OCI-LY1 (cell line): Measurements from ENCODE around the gene OR5AU1.

ENCODE experiments used
- H2AFZ ChIP-seq: fragments of 200-600 bp; sonication (generic), shearing (Covaris generic); 2 replicates; pipeline ENCODE4 v1.6.0; 2014; ENCODE audit warnings: antibody characterized with exemption, mild to moderate bottlenecking, low read length
- H3F3A ChIP-seq: fragments of 200-600 bp; sonication (generic), shearing (Covaris generic); 2 replicates; pipeline ENCODE4 v1.6.0; 2014; ENCODE audit warnings: mild to moderate bottlenecking, antibody characterized with exemption, low read length, moderate library complexity; ENCODE audit not compliant: insufficient read depth
- H3K27ac ChIP-seq: fragments of 200-600 bp; sonication (generic); 2 replicates; pipeline ENCODE4 v1.5.1; 2014; ENCODE audit warnings: low read length, mixed run types, mild to moderate bottlenecking, low read depth; ENCODE audit not compliant: poor library complexity, severe bottlenecking
- H3K27me3 ChIP-seq: fragments of 200-600 bp; sonication (generic); 2 replicates; pipeline ENCODE4 v1.6.0; 2014; ENCODE audit warnings: antibody characterized with exemption, mild to moderate bottlenecking, low read length, moderate library complexity; ENCODE audit not compliant: insufficient read depth
- H3K36me3 ChIP-seq: fragments of 200-600 bp; sonication (generic); 2 replicates; pipeline ENCODE4 v1.6.1; 2014; ENCODE audit warnings: mild to moderate bottlenecking, antibody characterized with exemption, low read length, moderate library complexity, mixed read lengths; ENCODE audit not compliant: insufficient read depth
- H3K4me1 ChIP-seq: fragments of 200-600 bp; sonication (generic); 2 replicates; pipeline ENCODE4 v1.5.1; 2014; ENCODE audit warnings: mild to moderate bottlenecking, low read length, moderate library complexity; ENCODE audit not compliant: insufficient read depth, severe bottlenecking
- H3K4me2 ChIP-seq: fragments of 200-600 bp; sonication (generic), shearing (Covaris generic); 2 replicates; pipeline ENCODE4 v1.6.1; 2014; ENCODE audit warnings: low read length
- H3K4me3 ChIP-seq: fragments of 200-600 bp; sonication (generic); 2 replicates; pipeline ENCODE4 v1.5.1; 2014; ENCODE audit warnings: low read length, low read depth, mild to moderate bottlenecking, mixed read lengths; ENCODE audit not compliant: poor library complexity, severe bottlenecking
- H3K79me2 ChIP-seq: fragments of 200-600 bp; shearing (Covaris generic); 2 replicates; pipeline ENCODE4 v1.6.1; 2016; ENCODE audit warnings: mixed run types, low read length, mixed read lengths; ENCODE audit not compliant: insufficient read depth
- H3K9ac ChIP-seq: fragments of 200-600 bp; sonication (generic), shearing (Covaris generic); 2 replicates; pipeline ENCODE4 v1.6.1; 2014; ENCODE audit warnings: mild to moderate bottlenecking, low read length, mixed read lengths
- H3K9me2 ChIP-seq: fragments of 200-600 bp; sonication (generic), shearing (Covaris generic); 2 replicates; pipeline ENCODE4 v1.6.1; 2014; ENCODE audit warnings: low read depth, mild to moderate bottlenecking, low read length, mixed read lengths
- H3K9me3 ChIP-seq: fragments of 200-600 bp; shearing (Covaris generic); 2 replicates; pipeline ENCODE4 v1.6.1; 2014; ENCODE audit warnings: low read length, mixed read lengths
- H4K20me1 ChIP-seq: fragments of 200-600 bp; sonication (generic), shearing (Covaris generic); 2 replicates; pipeline ENCODE4 v1.6.0; 2016; ENCODE audit warnings: mild to moderate bottlenecking, low read length; ENCODE audit not compliant: insufficient read depth
- EZH2 ChIP-seq: fragments of 200-600 bp; sonication (generic), shearing (Covaris generic); IDR thresholded peaks from 2 replicates; pipeline ENCODE4 v1.8.0; 2017; ENCODE audit warnings: borderline replicate concordance, mixed run types, mild to moderate bottlenecking, antibody characterized with exemption, low read length, moderate library complexity, mixed read lengths
- TF ChIP-seq, protein P1 (sequence below): fragments of 200-600 bp; sonication (generic), shearing (Covaris generic); IDR thresholded peaks from 2 replicates; pipeline ENCODE4 v1.5.1; 2017; ENCODE audit warnings: mild to moderate bottlenecking, antibody characterized with exemption, low read length, moderate library complexity, mixed read lengths

Gene OR5AU1

DNA sequence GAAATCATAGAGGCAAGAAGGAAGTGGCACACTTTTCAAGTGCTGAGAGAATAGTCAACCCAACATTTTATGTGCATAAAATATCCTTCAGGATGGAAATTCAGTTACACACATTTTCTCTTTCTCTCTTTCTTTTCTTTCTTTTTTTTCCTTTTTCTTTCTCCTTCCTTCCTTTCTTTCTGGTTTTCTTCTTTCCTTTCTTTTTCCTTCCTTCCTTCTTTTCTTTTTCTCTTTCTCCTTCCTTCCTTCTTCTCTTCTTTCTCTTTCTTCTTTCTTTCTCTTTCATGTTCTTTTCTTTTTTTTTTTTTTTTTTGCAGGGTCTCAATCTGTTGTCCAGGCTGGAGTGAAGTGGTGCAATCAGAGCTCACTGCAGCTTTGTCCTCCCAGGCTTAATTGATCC lies 38.7 kb upstream of the OR5AU1 start:
- Histone ChIP-seq H3K9ac (no peak overlapping the region), H4K20me1 (no peaks in the 10 kb centered on the region; the same call in 1 of the 2 replicates), H3K9me3 (no peaks in the 10 kb centered on the region), H3K79me2 (no peaks in the 10 kb centered on the region), H3F3A (no peaks in the 10 kb centered on the region), H3K4me3 (no peak overlapping the region), H3K4me2 (no peak overlapping the region), H3K9me2 (no peaks in the 10 kb centered on the region), H3K27me3 (peaks cover 4% of the 10 kb centered on the region; the same call in 1 of the 2 replicates), H3K27ac (no peak overlapping the region), H3K4me1 (peaks cover 10% of the 10 kb centered on the region), H3K36me3 (no peaks in the 10 kb centered on the region), H2AFZ (no peak overlapping the region)
- no peak for TF ChIP-seq EZH2
- TF ChIP-seq, protein P1, sequence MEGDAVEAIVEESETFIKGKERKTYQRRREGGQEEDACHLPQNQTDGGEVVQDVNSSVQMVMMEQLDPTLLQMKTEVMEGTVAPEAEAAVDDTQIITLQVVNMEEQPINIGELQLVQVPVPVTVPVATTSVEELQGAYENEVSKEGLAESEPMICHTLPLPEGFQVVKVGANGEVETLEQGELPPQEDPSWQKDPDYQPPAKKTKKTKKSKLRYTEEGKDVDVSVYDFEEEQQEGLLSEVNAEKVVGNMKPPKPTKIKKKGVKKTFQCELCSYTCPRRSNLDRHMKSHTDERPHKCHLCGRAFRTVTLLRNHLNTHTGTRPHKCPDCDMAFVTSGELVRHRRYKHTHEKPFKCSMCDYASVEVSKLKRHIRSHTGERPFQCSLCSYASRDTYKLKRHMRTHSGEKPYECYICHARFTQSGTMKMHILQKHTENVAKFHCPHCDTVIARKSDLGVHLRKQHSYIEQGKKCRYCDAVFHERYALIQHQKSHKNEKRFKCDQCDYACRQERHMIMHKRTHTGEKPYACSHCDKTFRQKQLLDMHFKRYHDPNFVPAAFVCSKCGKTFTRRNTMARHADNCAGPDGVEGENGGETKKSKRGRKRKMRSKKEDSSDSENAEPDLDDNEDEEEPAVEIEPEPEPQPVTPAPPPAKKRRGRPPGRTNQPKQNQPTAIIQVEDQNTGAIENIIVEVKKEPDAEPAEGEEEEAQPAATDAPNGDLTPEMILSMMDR = no peak

DNA sequence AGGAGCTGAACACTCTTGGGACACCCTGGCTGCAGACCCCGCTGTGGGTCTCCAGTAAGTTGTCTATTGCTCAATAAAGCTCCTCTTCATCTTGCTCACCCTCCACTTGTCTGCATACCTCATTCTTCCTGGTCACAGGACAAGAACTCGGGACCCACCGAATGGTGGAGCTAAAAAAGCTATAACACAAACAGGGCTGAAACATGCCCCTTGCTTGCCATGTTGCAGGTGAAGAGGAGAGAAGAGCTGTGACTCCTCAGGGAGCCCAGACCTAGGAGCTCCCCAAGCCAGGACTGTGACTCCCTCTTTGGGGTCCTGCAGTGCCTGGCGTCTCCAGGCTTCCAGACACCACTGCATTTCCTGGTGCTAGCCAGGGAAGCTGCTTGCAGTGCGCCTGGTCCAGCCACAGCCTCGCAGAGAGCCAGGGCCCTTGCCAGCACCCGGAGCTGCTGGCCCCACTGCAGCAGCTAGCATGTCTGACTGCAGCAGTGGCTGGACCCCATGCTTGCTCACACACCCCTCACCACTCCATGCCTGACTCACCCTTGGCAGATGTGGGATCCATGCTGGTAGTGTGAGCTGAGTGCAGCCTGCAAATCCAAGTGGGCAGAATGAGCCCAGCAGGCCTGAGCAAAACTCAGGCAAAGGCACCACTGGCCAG lies 37.1 kb upstream of the OR5AU1 start:
- H3K9me2 ChIP-seq = no peaks in the 10 kb centered on the region
- H4K20me1 ChIP-seq = no peaks in the 10 kb centered on the region
- H3K4me2 ChIP-seq = no peak overlapping the region
- peaks cover 10% of the 10 kb centered on the region for H3K4me1 ChIP-seq
- H3K4me3 ChIP-seq = no peak overlapping the region
- no peaks in the 10 kb centered on the region for H3F3A ChIP-seq
- TF ChIP-seq, protein P1 = no peak
- TF ChIP-seq EZH2 = no peak
- H3K9me3 ChIP-seq = no peaks in the 10 kb centered on the region
- H3K79me2 ChIP-seq = no peaks in the 10 kb centered on the region
- H3K27me3 ChIP-seq = peaks cover 4% of the 10 kb centered on the region; the same call in 1 of the 2 replicates
- H2AFZ ChIP-seq = no peak overlapping the region
- H3K27ac ChIP-seq = no peak overlapping the region
- no peaks in the 10 kb centered on the region for H3K36me3 ChIP-seq
- no peak overlapping the region for H3K9ac ChIP-seq

DNA sequence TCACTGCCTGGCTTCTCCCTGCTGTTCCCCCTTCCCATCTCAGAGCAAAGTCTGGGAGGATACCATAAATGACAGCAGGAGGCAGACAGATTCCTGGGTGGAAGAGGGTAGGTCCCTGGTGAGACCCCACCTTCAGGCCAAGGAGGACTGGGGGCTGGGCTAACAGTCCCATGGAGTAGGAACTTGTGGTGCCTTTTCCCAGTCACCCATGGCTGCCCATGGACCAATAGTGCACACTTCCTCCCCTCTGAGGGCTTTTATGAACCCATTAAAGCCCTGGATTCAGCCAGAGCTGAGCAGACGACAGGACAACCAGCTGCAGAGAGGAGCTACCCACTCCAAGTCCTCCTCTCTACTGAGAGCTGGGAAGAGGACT lies 36.6 kb upstream of the OR5AU1 start:
- Histone ChIP-seq H3K36me3 (no peaks in the 10 kb centered on the region), H3K9ac (no peak overlapping the region), H3K9me3 (no peaks in the 10 kb centered on the region), H3K9me2 (no peaks in the 10 kb centered on the region), H3K4me2 (peak overlapping the region; percentile 51; the same call in 1 of the 2 replicates), H3K4me3 (peak overlapping the region; percentile 39), H3F3A (no peaks in the 10 kb centered on the region), H2AFZ (no peak overlapping the region), H3K4me1 (peaks cover 10% of the 10 kb centered on the region), H3K27ac (no peak overlapping the region), H4K20me1 (no peaks in the 10 kb centered on the region), H3K79me2 (no peaks in the 10 kb centered on the region), H3K27me3 (peaks cover 4% of the 10 kb centered on the region; the same call in 1 of the 2 replicates)
- no peak for TF ChIP-seq EZH2
- TF ChIP-seq, protein P1 = no peak
